Fibroblast of lung (primary cell): ENCODE data around the gene TUBA4B. TPM values are rescaled to one million over a fixed set of nuclear protein-coding genes. Genes with fewer than 3 reads are reported as not detected.

ENCODE experiments used
- DNase-seq, 2 donors: peaks; one replicate each; pipeline versions ENCODE4 v3.0.0 to v3.0.0-alpha.2; 2010; ENCODE audit warnings: low read depth in 2 of 2
- H2AFZ ChIP-seq: 2 replicates; pipeline ENCODE4 v1.5.1; 2012; ENCODE audit warnings: low read length, control low read depth, inconsistent platforms
- H3K27ac ChIP-seq: 2 replicates; pipeline ENCODE4 v1.5.1; 2011; ENCODE audit warnings: low read length, control low read depth; ENCODE audit not compliant: insufficient read depth
- H3K27me3 ChIP-seq: 2 replicates; pipeline ENCODE4 v1.5.1; 2011; ENCODE audit warnings: mild to moderate bottlenecking, low read length; ENCODE audit not compliant: control insufficient read depth, insufficient read depth
- H3K36me3 ChIP-seq: 2 replicates; pipeline ENCODE4 v1.5.1; 2011; ENCODE audit warnings: low read length; ENCODE audit not compliant: control insufficient read depth, insufficient read depth
- H3K4me1 ChIP-seq: 2 replicates; pipeline ENCODE4 v1.5.1; 2011; ENCODE audit warnings: low read length; ENCODE audit not compliant: control insufficient read depth, insufficient read depth; ENCODE audit errors: extremely low read depth
- H3K4me2 ChIP-seq: 2 replicates; pipeline ENCODE4 v1.5.1; 2011; ENCODE audit warnings: low read length, control low read depth; ENCODE audit not compliant: insufficient read depth; ENCODE audit errors: extremely low read depth
- H3K4me3 ChIP-seq, 4 experiments: fragments of 200-600 bp in 1 of 4; sonication (generic) in 1 of 4; replicated peaks in 1 of 4; 2 replicates each; pipeline ENCODE4 v1.5.1; 2011 to 2016; ENCODE audit warnings: low read length in 4 of 4, low read depth in 3 of 4, mild to moderate bottlenecking in 3 of 4, control low read depth in 2 of 4, inconsistent platforms in 1 of 4, mixed read lengths in 1 of 4; ENCODE audit not compliant: insufficient read depth in 1 of 4; ENCODE audit errors: control extremely low read depth in 1 of 4
- H3K79me2 ChIP-seq: 2 replicates; pipeline ENCODE4 v1.5.1; 2012; ENCODE audit warnings: mild to moderate bottlenecking, low read length, inconsistent platforms; ENCODE audit not compliant: control insufficient read depth, insufficient read depth
- H3K9ac ChIP-seq: 2 replicates; pipeline ENCODE4 v1.5.1; 2011; ENCODE audit warnings: mild to moderate bottlenecking, low read length, control low read depth; ENCODE audit not compliant: insufficient read depth
- H3K9me3 ChIP-seq: 2 replicates; pipeline ENCODE4 v1.5.1; 2012; ENCODE audit warnings: low read depth, low read length; ENCODE audit not compliant: control insufficient read depth, insufficient read depth
- H4K20me1 ChIP-seq: 2 replicates; pipeline ENCODE4 v1.5.1; 2011; ENCODE audit warnings: low read length; ENCODE audit not compliant: control insufficient read depth, insufficient read depth; ENCODE audit errors: extremely low read depth
- EZH2 ChIP-seq: IDR thresholded peaks from 2 replicates; pipeline ENCODE4 v1.5.1; 2012; ENCODE audit warnings: low read length, control low read depth, mild to moderate bottlenecking; ENCODE audit errors: missing control alignments
- polyA plus RNA-seq, 2 donors: library from polyadenylated mRNA; depleted of rRNA in 1 of 2; stranded (reverse) in 1 of 2; unstranded in 1 of 2; fragments of >200 nt; gene quantifications; 2 replicates each; pipeline ENCODE4 v1.2.1, GENCODE V29; 2011 to 2012; ENCODE audit warnings: missing spikeins in 1 of 2
- total RNA-seq: library from RNA; depleted of rRNA; stranded (reverse); fragments of >200 nt; gene quantifications from 2 replicates; pipeline ENCODE4 v1.2.1, GENCODE V29; 2014
- TF ChIP-seq, protein P1 (sequence below), 2 donors: IDR thresholded peaks in 1 of 2; conservative IDR thresholded peaks in 1 of 2; 1 replicate in 1 of 2; 2 replicates in 1 of 2; pipeline ENCODE4 v1.5.1; 2011 to 2012; ENCODE audit warnings: low read length in 2 of 2, control low read depth in 1 of 2, inconsistent platforms in 1 of 2, low read depth in 1 of 2, mild to moderate bottlenecking in 1 of 2

The TUBA4B gene
- total and polyA plus RNA-seq, 2 donors (not counting 1 experiment from before 2014, with no cell fraction given), result not detected

- H3K79me2 ChIP-seq, result no peaks in the 10 kb centered on the region
- no peaks in the 10 kb centered on the region for H4K20me1 ChIP-seq
- H3K4me3 ChIP-seq, result no peak overlapping the region
- no peak overlapping the region for H3K4me2 ChIP-seq
- TF ChIP-seq, protein P1, sequence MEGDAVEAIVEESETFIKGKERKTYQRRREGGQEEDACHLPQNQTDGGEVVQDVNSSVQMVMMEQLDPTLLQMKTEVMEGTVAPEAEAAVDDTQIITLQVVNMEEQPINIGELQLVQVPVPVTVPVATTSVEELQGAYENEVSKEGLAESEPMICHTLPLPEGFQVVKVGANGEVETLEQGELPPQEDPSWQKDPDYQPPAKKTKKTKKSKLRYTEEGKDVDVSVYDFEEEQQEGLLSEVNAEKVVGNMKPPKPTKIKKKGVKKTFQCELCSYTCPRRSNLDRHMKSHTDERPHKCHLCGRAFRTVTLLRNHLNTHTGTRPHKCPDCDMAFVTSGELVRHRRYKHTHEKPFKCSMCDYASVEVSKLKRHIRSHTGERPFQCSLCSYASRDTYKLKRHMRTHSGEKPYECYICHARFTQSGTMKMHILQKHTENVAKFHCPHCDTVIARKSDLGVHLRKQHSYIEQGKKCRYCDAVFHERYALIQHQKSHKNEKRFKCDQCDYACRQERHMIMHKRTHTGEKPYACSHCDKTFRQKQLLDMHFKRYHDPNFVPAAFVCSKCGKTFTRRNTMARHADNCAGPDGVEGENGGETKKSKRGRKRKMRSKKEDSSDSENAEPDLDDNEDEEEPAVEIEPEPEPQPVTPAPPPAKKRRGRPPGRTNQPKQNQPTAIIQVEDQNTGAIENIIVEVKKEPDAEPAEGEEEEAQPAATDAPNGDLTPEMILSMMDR (conservative IDR thresholded peaks at IDR 0.05 in 1 of 2, IDR thresholded peaks at IDR 0.05 in 1 of 2; ENCODE audit: low read depth in 1 of 2, low read length in 2 of 2), result no peak
- no peak for TF ChIP-seq EZH2
- no peak overlapping the region for H3K27ac ChIP-seq
- H3K4me1 ChIP-seq, result peaks cover 12% of the 10 kb centered on the region
- H2AFZ ChIP-seq, result no peak overlapping the region
- no peaks in the 10 kb centered on the region for H3K36me3 ChIP-seq
- H3K9ac ChIP-seq, result no peak overlapping the region
- H3K9me3 ChIP-seq, result no peaks in the 10 kb centered on the region
- H3K27me3 ChIP-seq, result peaks cover 18% of the 10 kb centered on the region
- no peak for DNase-seq
These were observed 18.0 kb downstream of the TUBA4B start for GRCh38 chr2:219271021-219271420.

GRCh38 chr2:219272356-219272755, 19.3 kb downstream of the TUBA4B start:
- H3K79me2 ChIP-seq, result no peaks in the 10 kb centered on the region

GRCh38 chr2:219272995-219273394, 20.0 kb downstream of the TUBA4B start:
- Histone ChIP-seq H3K79me2 (no peaks in the 10 kb centered on the region), H3K9ac (no peak overlapping the region), H3K4me3 (no peak overlapping the region), H3K4me2 (no peak overlapping the region), H3K4me1 (peaks cover 15% of the 10 kb centered on the region), H3K9me3 (no peaks in the 10 kb centered on the region), H3K36me3 (no peaks in the 10 kb centered on the region), H2AFZ (no peak overlapping the region), H3K27me3 (peaks cover 8% of the 10 kb centered on the region), H3K27ac (no peak overlapping the region), H4K20me1 (no peaks in the 10 kb centered on the region)
- no peak for TF ChIP-seq EZH2
- TF ChIP-seq, protein P1 (conservative IDR thresholded peaks at IDR 0.05 in 1 of 2, IDR thresholded peaks at IDR 0.05 in 1 of 2; ENCODE audit: low read depth in 1 of 2, low read length in 2 of 2), result no peak
- no peak for DNase-seq

More at GRCh38 chr2:219272356-219272755, 19.3 kb downstream of the TUBA4B start:
- Histone ChIP-seq H3K4me1 (peaks cover 12% of the 10 kb centered on the region), H4K20me1 (no peaks in the 10 kb centered on the region), H3K4me2 (no peak overlapping the region), H3K27me3 (peaks cover 12% of the 10 kb centered on the region), H2AFZ (no peak overlapping the region), H3K36me3 (no peaks in the 10 kb centered on the region), H3K9ac (no peak overlapping the region), H3K27ac (no peak overlapping the region), H3K9me3 (no peaks in the 10 kb centered on the region), H3K4me3 (no peak overlapping the region)
- TF ChIP-seq, protein P1 (conservative IDR thresholded peaks at IDR 0.05 in 1 of 2, IDR thresholded peaks at IDR 0.05 in 1 of 2; ENCODE audit: low read depth in 1 of 2, low read length in 2 of 2), result no peak
- TF ChIP-seq EZH2, result no peak
- DNase-seq, result no peak
